ENCODE measurements around the gene CD79A. TPM values are rescaled to one million over a fixed set of nuclear protein-coding genes. Genes with fewer than 3 reads are reported as not detected.

The CD79A gene
- total RNA-seq, 1 donor from 2014 or later, result not detected

DNA sequence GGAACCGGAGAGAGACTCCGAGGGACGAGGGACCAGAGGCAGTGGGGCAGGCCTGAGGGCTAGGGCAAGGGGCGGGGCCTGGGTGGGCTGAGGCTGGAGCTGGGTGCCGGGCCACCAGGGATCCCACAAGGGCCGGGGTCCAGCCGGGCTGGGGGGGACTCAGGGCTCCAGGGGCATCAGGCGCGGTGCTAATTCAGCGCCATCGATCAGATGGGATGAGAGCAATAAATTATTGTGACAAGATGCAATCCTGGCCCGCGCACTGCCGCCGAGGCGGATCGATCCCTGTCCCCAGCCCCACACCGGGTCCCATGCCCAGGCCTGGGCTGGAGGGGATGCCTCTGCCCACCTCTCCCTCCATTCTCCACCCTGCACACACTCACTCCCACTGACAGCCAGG lies 45.5 kb downstream of the CD79A start:
- Mint-ChIP-seq H3K4me3 (ENCODE audit: unreplicated experiment) (no peak overlapping the region), H3K36me3 (ENCODE audit: low read depth) (peaks cover 2% of the 10 kb centered on the region)
- no peak for DNase-seq (ENCODE audit: low spot score)

DNA sequence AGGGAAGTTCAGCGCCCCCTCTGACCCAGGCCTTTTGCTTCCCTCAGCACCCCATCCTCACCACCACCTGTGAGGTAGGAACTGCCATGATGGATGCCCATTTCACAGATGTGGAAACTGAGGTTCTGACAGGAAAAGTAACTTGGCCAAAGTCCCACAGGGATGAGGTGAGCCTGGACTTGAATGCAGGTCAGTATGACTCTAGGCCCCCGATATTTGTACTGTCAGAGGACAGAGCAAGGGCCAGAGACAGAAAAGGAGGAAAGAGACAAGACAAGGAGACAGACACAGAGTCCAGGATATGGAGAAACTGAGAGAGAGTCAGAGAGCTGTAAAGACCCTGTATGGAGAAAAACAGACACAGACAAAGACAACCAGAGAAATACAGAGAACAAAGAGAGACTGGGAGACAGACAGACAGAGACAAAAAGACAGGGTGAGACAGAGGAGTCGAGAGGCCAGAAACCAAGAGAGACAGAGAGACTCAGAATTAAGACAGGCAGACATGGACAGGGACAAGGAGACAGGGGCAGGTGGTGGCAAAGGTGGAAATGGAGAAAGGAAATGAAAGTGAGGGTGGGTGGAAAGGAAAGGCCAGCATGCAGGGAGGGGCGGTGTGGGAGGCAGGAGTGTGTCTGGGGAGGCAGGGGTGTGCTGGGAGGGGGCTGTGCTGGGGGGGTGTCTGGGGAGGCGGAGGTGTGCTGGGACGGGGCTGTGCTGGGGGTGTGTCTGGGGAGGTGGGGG lies 46.1 kb downstream of the CD79A start:
- no peak overlapping the region for H3K4me3 Mint-ChIP-seq (ENCODE audit: unreplicated experiment)
- H3K27ac Mint-ChIP-seq (ENCODE audit: unreplicated experiment), result no peak overlapping the region
- H3K27me3 Mint-ChIP-seq (ENCODE audit: low read depth), result peaks cover 15% of the 10 kb centered on the region
- no peaks in the 10 kb centered on the region for H3K4me1 Mint-ChIP-seq (ENCODE audit: low read depth)
- no peak for DNase-seq (ENCODE audit: low spot score)
- H3K9me3 Mint-ChIP-seq (ENCODE audit: low read depth), result no peaks in the 10 kb centered on the region
- TF ChIP-seq, protein P1, sequence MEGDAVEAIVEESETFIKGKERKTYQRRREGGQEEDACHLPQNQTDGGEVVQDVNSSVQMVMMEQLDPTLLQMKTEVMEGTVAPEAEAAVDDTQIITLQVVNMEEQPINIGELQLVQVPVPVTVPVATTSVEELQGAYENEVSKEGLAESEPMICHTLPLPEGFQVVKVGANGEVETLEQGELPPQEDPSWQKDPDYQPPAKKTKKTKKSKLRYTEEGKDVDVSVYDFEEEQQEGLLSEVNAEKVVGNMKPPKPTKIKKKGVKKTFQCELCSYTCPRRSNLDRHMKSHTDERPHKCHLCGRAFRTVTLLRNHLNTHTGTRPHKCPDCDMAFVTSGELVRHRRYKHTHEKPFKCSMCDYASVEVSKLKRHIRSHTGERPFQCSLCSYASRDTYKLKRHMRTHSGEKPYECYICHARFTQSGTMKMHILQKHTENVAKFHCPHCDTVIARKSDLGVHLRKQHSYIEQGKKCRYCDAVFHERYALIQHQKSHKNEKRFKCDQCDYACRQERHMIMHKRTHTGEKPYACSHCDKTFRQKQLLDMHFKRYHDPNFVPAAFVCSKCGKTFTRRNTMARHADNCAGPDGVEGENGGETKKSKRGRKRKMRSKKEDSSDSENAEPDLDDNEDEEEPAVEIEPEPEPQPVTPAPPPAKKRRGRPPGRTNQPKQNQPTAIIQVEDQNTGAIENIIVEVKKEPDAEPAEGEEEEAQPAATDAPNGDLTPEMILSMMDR (IDR thresholded peaks at IDR 0.05), result no peak
- H3K36me3 Mint-ChIP-seq (ENCODE audit: low read depth), result peaks cover 2% of the 10 kb centered on the region

More for the DNA sequence above, 45.5 kb downstream of the CD79A start:
- Mint-ChIP-seq H3K27me3 (ENCODE audit: low read depth) (peaks cover 15% of the 10 kb centered on the region), H3K27ac (ENCODE audit: unreplicated experiment) (no peak overlapping the region), H3K9me3 (ENCODE audit: low read depth) (no peaks in the 10 kb centered on the region), H3K4me1 (ENCODE audit: low read depth) (no peaks in the 10 kb centered on the region)
- TF ChIP-seq, protein P1 (IDR thresholded peaks at IDR 0.05), result no peak

DNA sequence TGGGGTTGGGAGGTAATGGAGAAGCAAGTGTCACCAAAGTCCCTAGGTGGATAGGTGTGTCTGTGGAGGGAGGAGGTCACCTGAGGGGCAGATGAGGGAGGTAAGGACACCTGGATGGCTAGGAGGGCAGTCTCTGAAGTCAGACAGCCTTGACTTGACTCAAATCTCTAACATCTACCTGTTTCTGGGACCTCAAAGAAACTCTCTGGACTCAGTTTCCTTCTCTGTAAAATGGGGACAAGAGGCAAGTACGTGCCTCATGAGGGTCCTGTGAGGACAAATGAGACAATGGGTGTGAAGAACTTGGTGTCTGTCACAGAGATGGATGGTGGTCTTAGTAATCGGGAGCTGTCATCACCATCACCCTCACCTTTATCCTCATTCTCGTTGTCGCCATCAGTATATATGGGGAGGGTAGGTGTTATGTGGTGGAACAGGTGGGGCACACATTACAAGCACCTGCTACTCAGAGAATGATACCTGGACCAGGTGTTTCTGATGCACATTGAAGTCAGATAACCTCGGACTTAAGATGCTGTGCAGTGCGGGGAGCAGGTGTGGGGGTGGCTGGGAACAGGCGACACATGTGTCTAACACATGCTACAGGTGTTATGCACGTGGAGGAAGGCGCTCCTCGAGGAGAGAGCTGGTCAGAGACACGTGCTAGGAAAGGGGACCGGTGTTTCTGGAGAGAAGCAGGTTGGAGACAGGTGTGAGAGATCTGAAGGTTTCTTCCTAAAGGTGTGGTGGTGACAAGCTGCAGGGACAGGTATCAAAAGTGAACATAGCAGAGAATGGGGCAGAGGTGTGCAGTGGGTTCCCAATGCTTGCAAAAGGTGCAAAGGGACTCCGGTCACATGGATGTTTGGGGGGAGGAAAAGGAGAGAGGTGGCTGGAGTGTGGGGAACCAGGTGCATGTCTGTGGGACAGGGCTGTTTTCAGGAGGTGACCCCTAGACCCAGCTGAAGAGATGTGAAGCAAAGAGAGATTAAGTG lies 47.4 kb downstream of the CD79A start:
- no peak overlapping the region for H3K27ac Mint-ChIP-seq (ENCODE audit: unreplicated experiment)
- H3K9me3 Mint-ChIP-seq (ENCODE audit: low read depth), result no peaks in the 10 kb centered on the region
- no peak overlapping the region for H3K4me3 Mint-ChIP-seq (ENCODE audit: unreplicated experiment)
- peaks cover 22% of the 10 kb centered on the region for H3K27me3 Mint-ChIP-seq (ENCODE audit: low read depth)
- H3K4me1 Mint-ChIP-seq (ENCODE audit: low read depth), result peaks cover 7% of the 10 kb centered on the region
- H3K36me3 Mint-ChIP-seq (ENCODE audit: low read depth), result peaks cover 5% of the 10 kb centered on the region
- TF ChIP-seq, protein P1 (IDR thresholded peaks at IDR 0.05), result no peak
- no peak for DNase-seq (ENCODE audit: low spot score)

DNA sequence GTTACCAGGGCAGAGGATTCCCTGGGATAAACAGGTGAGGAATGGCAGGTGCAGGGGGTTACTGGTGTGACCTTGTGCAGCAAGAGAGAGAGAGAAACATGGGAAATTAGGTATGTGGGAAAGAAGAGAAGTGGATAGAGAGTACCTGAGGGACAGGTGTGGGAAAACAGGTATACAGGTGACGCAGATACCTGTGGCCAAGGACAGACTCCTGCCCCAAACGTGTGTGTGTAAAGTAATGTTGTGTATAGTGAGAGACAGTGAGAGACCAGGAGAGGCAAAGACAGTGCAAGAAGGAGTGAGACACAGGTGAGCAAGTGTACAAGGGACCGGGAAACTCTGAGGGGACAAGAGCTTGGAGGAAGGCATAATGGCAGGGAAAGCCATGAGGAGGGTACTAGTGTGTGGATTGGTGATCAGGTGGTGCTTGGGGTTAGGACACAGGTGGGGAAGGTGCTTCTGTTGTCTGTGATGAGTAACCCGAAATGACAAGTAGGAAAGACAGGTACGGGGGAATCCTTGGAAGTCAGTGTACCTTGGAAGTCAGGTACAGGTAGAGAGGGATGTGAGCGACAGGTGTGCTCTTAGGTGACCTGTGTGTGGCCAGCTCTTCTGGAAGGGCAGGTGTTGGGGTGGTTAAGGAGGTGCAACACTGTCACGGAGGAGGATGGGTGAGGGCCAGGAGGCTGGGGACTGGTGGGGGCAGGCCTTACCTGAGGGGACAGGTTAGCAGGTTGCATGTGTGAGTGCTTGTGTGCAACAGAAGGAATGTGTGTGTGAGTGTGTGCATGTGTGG lies 48.3 kb downstream of the CD79A start:
- no peak overlapping the region for H3K27ac Mint-ChIP-seq (ENCODE audit: unreplicated experiment)
- H3K27me3 Mint-ChIP-seq (ENCODE audit: low read depth), result peaks cover 31% of the 10 kb centered on the region
- DNase-seq (ENCODE audit: low spot score), result no peak
- no peaks in the 10 kb centered on the region for H3K9me3 Mint-ChIP-seq (ENCODE audit: low read depth)
- TF ChIP-seq, protein P1 (IDR thresholded peaks at IDR 0.05), result no peak
- H3K4me1 Mint-ChIP-seq (ENCODE audit: low read depth), result peaks cover 7% of the 10 kb centered on the region
- H3K36me3 Mint-ChIP-seq (ENCODE audit: low read depth), result peaks cover 5% of the 10 kb centered on the region
- H3K4me3 Mint-ChIP-seq (ENCODE audit: unreplicated experiment), result no peak overlapping the region

All from chondrocyte (in vitro differentiated cells).